HepG2 (cell line): ENCODE results near the gene ADSS1. TPM values are rescaled to one million over a fixed set of nuclear protein-coding genes. Genes with fewer than 3 reads are reported as not detected.

Experiments used
- DNMT1 ChIP-seq: sonication (generic); formaldehyde crosslinking; IDR thresholded peaks from 2 replicates; pipeline ENCODE4 v1.5.1; 2020; ENCODE audit warnings: mild to moderate bottlenecking, missing genetic modification reagents
- EP300 ChIP-seq, 3 experiments: sonication (generic) in 1 of 3; formaldehyde crosslinking in 1 of 3; IDR thresholded peaks; 2 replicates each; pipeline versions ENCODE4 v1.5.1 to v1.6.1; 2011 to 2020; ENCODE audit warnings: low read depth in 2 of 3, low read length in 2 of 3, borderline replicate concordance in 1 of 3, improper control_type of control experiment in 1 of 3, mild to moderate bottlenecking in 1 of 3, missing genetic modification reagents in 1 of 3, moderate library complexity in 1 of 3
- FOXP1 ChIP-seq, 2 experiments: fragments of 450-650 bp in 1 of 2; IDR thresholded peaks; 2 replicates each; pipeline ENCODE4 v1.6.1; 2017 to 2018; ENCODE audit warnings: antibody characterized with exemption in 1 of 2
- GATAD2A ChIP-seq: IDR thresholded peaks from 2 replicates; pipeline ENCODE4 v1.6.1; 2016
- GFI1 ChIP-seq: sonication (generic); formaldehyde crosslinking; IDR thresholded peaks from 2 replicates; pipeline ENCODE4 v1.5.0; 2020; ENCODE audit warnings: missing genetic modification reagents, mild to moderate bottlenecking, borderline replicate concordance
- HMG20B ChIP-seq: conservative IDR thresholded peaks from 2 replicates; pipeline ENCODE4 v1.6.1; 2016; ENCODE audit warnings: missing genetic modification reagents, missing compliant biosample characterization
- HOXA5 ChIP-seq: sonication (generic); formaldehyde crosslinking; IDR thresholded peaks from 2 replicates; pipeline ENCODE4 v1.4.0; 2020; ENCODE audit warnings: missing genetic modification reagents
- IRX3 ChIP-seq: sonication (generic); formaldehyde crosslinking; IDR thresholded peaks from 2 replicates; pipeline ENCODE4 v1.8.1; 2023; ENCODE audit warnings: mild to moderate bottlenecking, low read depth, missing genetic modification reagents, borderline replicate concordance
- KAT8 ChIP-seq: IDR thresholded peaks from 2 replicates; pipeline ENCODE4 v1.6.1; 2016; ENCODE audit warnings: missing genetic modification reagents, missing compliant biosample characterization
- KDM3A ChIP-seq: IDR thresholded peaks from 2 replicates; pipeline ENCODE4 v1.6.1; 2018; ENCODE audit warnings: low read depth, missing compliant biosample characterization
- MAZ ChIP-seq, 2 experiments: sonication (generic) in 1 of 2; formaldehyde crosslinking in 1 of 2; IDR thresholded peaks; 2 replicates each; pipeline versions ENCODE4 v1.5.0 to v1.6.1; 2012 to 2020; ENCODE audit warnings: low read depth in 2 of 2, mild to moderate bottlenecking in 2 of 2, borderline replicate concordance in 1 of 2, improper control_type of control experiment in 1 of 2, low read length in 1 of 2, missing genetic modification reagents in 1 of 2, moderate library complexity in 1 of 2
- MIER3 ChIP-seq: IDR thresholded peaks from 2 replicates; pipeline ENCODE4 v1.6.1; 2016; ENCODE audit warnings: missing compliant biosample characterization, borderline replicate concordance
- MTERF4 ChIP-seq: sonication (generic); formaldehyde crosslinking; IDR thresholded peaks from 2 replicates; pipeline ENCODE4 v1.8.0; 2023; ENCODE audit warnings: mild to moderate bottlenecking, missing genetic modification reagents
- NAIF1 ChIP-seq: sonication (generic); formaldehyde crosslinking; IDR thresholded peaks from 2 replicates; pipeline ENCODE4 v1.5.0; 2020; ENCODE audit warnings: mild to moderate bottlenecking, missing genetic modification reagents, borderline replicate concordance
- POGZ ChIP-seq: sonication (generic); formaldehyde crosslinking; IDR thresholded peaks from 2 replicates; pipeline ENCODE4 v1.4.0; 2020; ENCODE audit warnings: mild to moderate bottlenecking, missing genetic modification reagents
- SIX1 ChIP-seq: sonication (generic); formaldehyde crosslinking; IDR thresholded peaks from 2 replicates; pipeline ENCODE4 v1.4.0; 2020; ENCODE audit warnings: missing genetic modification reagents, borderline replicate concordance
- ZBTB21 ChIP-seq: sonication (generic); formaldehyde crosslinking; IDR thresholded peaks from 2 replicates; pipeline ENCODE4 v1.4.0; 2020; ENCODE audit warnings: missing genetic modification reagents
- ZBTB7A ChIP-seq: sonication (generic); formaldehyde crosslinking; IDR thresholded peaks from 2 replicates; pipeline ENCODE4 v1.8.0; 2022; ENCODE audit warnings: mild to moderate bottlenecking, missing genetic modification reagents
- ZMAT3 ChIP-seq: sonication (generic); formaldehyde crosslinking; conservative IDR thresholded peaks from 2 replicates; pipeline ENCODE4 v1.7.0; 2021; ENCODE audit warnings: missing genetic modification reagents
- ZNF382 ChIP-seq: sonication (generic); formaldehyde crosslinking; IDR thresholded peaks from 2 replicates; pipeline ENCODE4 v1.5.0; 2020; ENCODE audit warnings: missing genetic modification reagents, mild to moderate bottlenecking, borderline replicate concordance
- ZNF543 ChIP-seq: sonication (generic); formaldehyde crosslinking; IDR thresholded peaks from 2 replicates; pipeline ENCODE4 v1.4.0; 2020; ENCODE audit warnings: mild to moderate bottlenecking, missing genetic modification reagents
- ZNF780A ChIP-seq: sonication (generic); formaldehyde crosslinking; IDR thresholded peaks from 2 replicates; pipeline ENCODE4 v1.8.0; 2022; ENCODE audit warnings: mild to moderate bottlenecking, missing genetic modification reagents, moderate library complexity
- polyA plus RNA-seq, 8 experiments: library from polyadenylated mRNA; depleted of rRNA in 3 of 8; stranded (reverse) in 7 of 8; unstranded in 1 of 8; fragments of >200 nt; fragmentation: Illumina TruSeq in 4 of 8; extraction: Trizol in 4 of 8; gene quantifications; 2 replicates each; pipeline versions ENCODE4 v1.2.1 to v1.2.3, GENCODE V29; 2011 to 2016; ENCODE audit warnings: low read depth in 4 of 8, missing spikeins in 1 of 8, mixed read lengths in 1 of 8; ENCODE audit not compliant: insufficient read depth in 1 of 8
- total RNA-seq, 5 experiments: library from RNA; depleted of rRNA; stranded (reverse); fragments of >200 nt; fragmentation: Illumina TruSeq; extraction: Trizol; gene quantifications; 2 replicates each; pipeline ENCODE4 v1.2.3, GENCODE V29; 2016; ENCODE audit warnings: low read depth in 1 of 5
- TF ChIP-seq, protein P1 (sequence below): sonication (generic); formaldehyde crosslinking; IDR thresholded peaks from 2 replicates; pipeline ENCODE4 v1.8.1; 2022; ENCODE audit warnings: low read depth, mild to moderate bottlenecking, missing genetic modification reagents
- TF ChIP-seq, protein P2 (sequence below): sonication (generic); formaldehyde crosslinking; IDR thresholded peaks from 2 replicates; pipeline ENCODE4 v1.4.0; 2020; ENCODE audit warnings: mild to moderate bottlenecking, missing genetic modification reagents

The ADSS1 gene
- total and polyA plus RNA-seq, 2 of the 13 experiments (the other 11 are each of a cell fraction or from before 2014, with no cell fraction given): 1.0 to 36.7 TPM

GRCh38 chr14:104687601-104688504, 36.2 kb upstream of the ADSS1 start (continued):
- no peak for TF ChIP-seq MTERF4 (CRISPR knock-in tag)
- TF ChIP-seq, protein P1, sequence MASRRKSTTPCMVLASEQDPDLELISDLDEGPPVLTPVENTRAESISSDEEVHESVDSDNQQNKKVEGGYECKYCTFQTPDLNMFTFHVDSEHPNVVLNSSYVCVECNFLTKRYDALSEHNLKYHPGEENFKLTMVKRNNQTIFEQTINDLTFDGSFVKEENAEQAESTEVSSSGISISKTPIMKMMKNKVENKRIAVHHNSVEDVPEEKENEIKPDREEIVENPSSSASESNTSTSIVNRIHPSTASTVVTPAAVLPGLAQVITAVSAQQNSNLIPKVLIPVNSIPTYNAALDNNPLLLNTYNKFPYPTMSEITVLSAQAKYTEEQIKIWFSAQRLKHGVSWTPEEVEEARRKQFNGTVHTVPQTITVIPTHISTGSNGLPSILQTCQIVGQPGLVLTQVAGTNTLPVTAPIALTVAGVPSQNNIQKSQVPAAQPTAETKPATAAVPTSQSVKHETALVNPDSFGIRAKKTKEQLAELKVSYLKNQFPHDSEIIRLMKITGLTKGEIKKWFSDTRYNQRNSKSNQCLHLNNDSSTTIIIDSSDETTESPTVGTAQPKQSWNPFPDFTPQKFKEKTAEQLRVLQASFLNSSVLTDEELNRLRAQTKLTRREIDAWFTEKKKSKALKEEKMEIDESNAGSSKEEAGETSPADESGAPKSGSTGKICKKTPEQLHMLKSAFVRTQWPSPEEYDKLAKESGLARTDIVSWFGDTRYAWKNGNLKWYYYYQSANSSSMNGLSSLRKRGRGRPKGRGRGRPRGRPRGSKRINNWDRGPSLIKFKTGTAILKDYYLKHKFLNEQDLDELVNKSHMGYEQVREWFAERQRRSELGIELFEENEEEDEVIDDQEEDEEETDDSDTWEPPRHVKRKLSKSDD (CRISPR knock-in tag): peak; percentile 39; the same call in 1 of the 2 replicates
- TF ChIP-seq GATAD2A: peak; percentile 27
- TF ChIP-seq ZNF780A (CRISPR knock-in tag): peak; percentile 73; the same call in 1 of the 2 replicates
- peak; percentile 74 for TF ChIP-seq KAT8 (CRISPR knock-in tag)
- TF ChIP-seq EP300 (IDR thresholded peaks at IDR 0.05; ENCODE audit: low read depth in 2 of 2, low read length in 2 of 2): peak; percentile 22 to 41; a peak in 3 of 4 replicates
- TF ChIP-seq EP300 (CRISPR knock-in tag; IDR thresholded peaks at IDR 0.05; ENCODE audit: borderline replicate concordance): peak; percentile 36; the same call in 1 of the 2 replicates
- TF ChIP-seq FOXP1 (IDR thresholded peaks at IDR 0.05): no peak
- peak; percentile 8; the same call in 1 of the 2 replicates for TF ChIP-seq FOXP1 (CRISPR knock-in tag; IDR thresholded peaks at IDR 0.05)
- TF ChIP-seq ZNF382: no peak
- TF ChIP-seq ZMAT3 (CRISPR knock-in tag): peak; percentile 95
- TF ChIP-seq KDM3A (CRISPR knock-in tag): peak; percentile 67; the same call in 1 of the 2 replicates
- TF ChIP-seq ZNF543 (CRISPR knock-in tag): peak; percentile 67; the same call in 1 of the 2 replicates
- TF ChIP-seq POGZ (CRISPR knock-in tag): 0 out of 2 replicates have a peak, but pooled peaks have one; percentile 24
- TF ChIP-seq SIX1: no peak
- no peak for TF ChIP-seq DNMT1 (CRISPR knock-in tag)
- no peak for TF ChIP-seq ZBTB21 (CRISPR knock-in tag)
- TF ChIP-seq, protein P2, sequence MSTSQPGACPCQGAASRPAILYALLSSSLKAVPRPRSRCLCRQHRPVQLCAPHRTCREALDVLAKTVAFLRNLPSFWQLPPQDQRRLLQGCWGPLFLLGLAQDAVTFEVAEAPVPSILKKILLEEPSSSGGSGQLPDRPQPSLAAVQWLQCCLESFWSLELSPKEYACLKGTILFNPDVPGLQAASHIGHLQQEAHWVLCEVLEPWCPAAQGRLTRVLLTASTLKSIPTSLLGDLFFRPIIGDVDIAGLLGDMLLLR (CRISPR knock-in tag): 0 out of 2 replicates have a peak, but pooled peaks have one; percentile 62
- peak; percentile 47 for TF ChIP-seq HOXA5 (CRISPR knock-in tag)
- TF ChIP-seq HMG20B (CRISPR knock-in tag): 0 out of 2 replicates have a peak, but pooled peaks have one; percentile 24
- TF ChIP-seq ZBTB7A: peak; percentile 99
- TF ChIP-seq NAIF1 (CRISPR knock-in tag): 0 out of 2 replicates have a peak, but pooled peaks have one; percentile 36
- no peak for TF ChIP-seq IRX3 (CRISPR knock-in tag)
- TF ChIP-seq MIER3 (CRISPR knock-in tag): 0 out of 2 replicates have a peak, but pooled peaks have one; percentile 21
- peak; percentile 50; the same call in 1 of the 2 replicates for TF ChIP-seq MAZ (IDR thresholded peaks at IDR 0.05; ENCODE audit: borderline replicate concordance, low read depth, low read length)
- TF ChIP-seq MAZ (CRISPR knock-in tag; IDR thresholded peaks at IDR 0.05; ENCODE audit: low read depth): peak; percentile 78
- TF ChIP-seq GFI1 (CRISPR knock-in tag): peak; percentile 76; the same call in 1 of the 2 replicates
